Lung (tissue), 12 donors: ENCODE data around the gene WFS1. TPM values are rescaled to one million over a fixed set of nuclear protein-coding genes. Genes with fewer than 3 reads are reported as not detected.

ENCODE experiments used
- ATAC-seq: fragments of 200-7000 bp; cut with Tn5 transposase; one replicate; pipeline ENCODE4 v1.9.1; 2020; ENCODE audit warnings: moderate number of reproducible peaks; ENCODE audit not compliant: insufficient read depth, low FRiP score
- DNase-seq, 3 donors: peaks; one replicate each; pipeline ENCODE4 v3.0.0-alpha.2; 2013 to 2017
- H3K27ac ChIP-seq, 2 donors: one replicate each; pipeline ENCODE4 v1.5.1; 2013; ENCODE audit warnings: mild to moderate bottlenecking in 2 of 2, moderate library complexity in 2 of 2, control low read depth in 1 of 2, inconsistent platforms in 1 of 2, low read depth in 1 of 2, low read length in 1 of 2
- H3K27me3 ChIP-seq, 3 donors: one replicate each; pipeline ENCODE4 v1.5.1; 2013; ENCODE audit warnings: low read length in 2 of 3; ENCODE audit not compliant: control insufficient read depth in 3 of 3, insufficient read depth in 3 of 3
- H3K36me3 ChIP-seq, 4 donors: one replicate each; pipeline ENCODE4 v1.5.1; 2013; ENCODE audit warnings: low read length in 4 of 4, mild to moderate bottlenecking in 1 of 4, moderate library complexity in 1 of 4; ENCODE audit not compliant: control insufficient read depth in 4 of 4, insufficient read depth in 4 of 4
- H3K4me1 ChIP-seq, 5 donors: one replicate each; pipeline ENCODE4 v1.5.1; 2013; ENCODE audit warnings: low read length in 5 of 5, mild to moderate bottlenecking in 2 of 5, moderate library complexity in 1 of 5; ENCODE audit not compliant: control insufficient read depth in 5 of 5, insufficient read depth in 5 of 5
- H3K4me3 ChIP-seq: one replicate; pipeline ENCODE4 v1.5.1; 2013; ENCODE audit warnings: mild to moderate bottlenecking, control low read depth, moderate library complexity
- H3K9ac ChIP-seq, 2 donors: one replicate each; pipeline ENCODE4 v1.5.1; 2013; ENCODE audit warnings: low read length in 2 of 2, control low read depth in 1 of 2; ENCODE audit not compliant: insufficient read depth in 1 of 2
- H3K9me3 ChIP-seq, 4 donors: one replicate each; pipeline ENCODE4 v1.5.1; 2013; ENCODE audit warnings: low read length in 3 of 4, mild to moderate bottlenecking in 1 of 4, moderate library complexity in 1 of 4; ENCODE audit not compliant: control insufficient read depth in 4 of 4, insufficient read depth in 3 of 4
- WGBS, 2 donors: extraction: QIAGEN DNeasy Blood & Tissue Kit; methylation state at CpG; one replicate each; pipeline ENCODE4 v1.1.7; 2013; 5-methylcytosine and 5-hydroxymethylcytosine counted together
- polyA plus RNA-seq, 2 donors: library from polyadenylated mRNA; stranded (reverse); fragments of 200-250 nt; gene quantifications; one replicate each; pipeline ENCODE4 v1.2.1, GENCODE V29; 2013
- total RNA-seq, 2 donors: library from RNA; depleted of rRNA in 1 of 2; stranded (reverse); fragments of >200 nt in 1 of 2; gene quantifications; one replicate each; pipeline ENCODE4 v1.2.1, GENCODE V29; 2014 to 2021
- TF ChIP-seq, protein P1 (sequence below): IDR thresholded peaks from 2 replicates; pipeline ENCODE4 v1.5.1; 2012; ENCODE audit warnings: mild to moderate bottlenecking; ENCODE audit errors: control extremely low read depth, extremely low read depth
- donor health status: control.
- donor health status: control.
- donor health status: Bipolar disorder and iron deficiency.
- donor health status: healthy.
- donor health status: DM: yes; HTN: yes; CAD: no.

Gene WFS1
- total and polyA plus RNA-seq, 4 donors: 26.5 to 76.0 (median 30.2) TPM

DNA sequence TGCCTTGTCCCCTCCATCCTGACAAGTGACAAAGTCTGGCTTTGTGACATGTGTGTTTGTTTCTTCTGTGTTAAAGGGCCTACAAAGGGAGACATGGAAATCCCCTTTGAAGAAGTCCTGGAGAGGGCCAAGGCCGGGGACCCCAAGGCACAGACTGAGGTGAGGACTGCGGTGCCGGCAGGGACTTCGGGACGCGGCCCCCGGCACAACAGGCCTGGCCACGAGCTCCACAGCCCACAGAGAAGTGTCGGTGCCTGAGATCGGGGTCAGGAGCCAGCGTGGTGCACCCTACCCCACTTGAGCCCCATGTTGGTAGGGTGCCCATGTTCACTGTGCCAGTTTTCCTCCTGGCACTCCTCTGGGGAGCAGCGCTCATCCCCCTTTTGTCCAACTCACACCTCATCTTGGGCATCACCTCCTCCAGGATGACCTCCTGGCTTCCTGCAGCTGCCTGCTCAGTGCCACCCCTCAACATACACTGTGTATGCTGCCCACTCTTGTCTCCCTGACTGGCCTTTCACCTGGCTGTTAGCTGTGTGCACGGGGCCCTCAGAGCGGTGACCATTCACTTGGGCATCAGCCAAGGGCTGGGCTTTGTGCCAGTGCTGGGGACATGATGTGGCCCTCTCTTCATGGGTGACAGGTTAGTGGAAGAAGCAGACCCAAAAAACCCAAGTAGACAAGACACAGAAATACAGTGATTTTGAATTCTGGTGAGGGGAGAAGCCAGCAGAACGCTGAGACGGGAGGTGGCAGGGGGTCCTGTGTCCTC lies 17.6 kb downstream of the WFS1 start:
- TF ChIP-seq, protein P1, sequence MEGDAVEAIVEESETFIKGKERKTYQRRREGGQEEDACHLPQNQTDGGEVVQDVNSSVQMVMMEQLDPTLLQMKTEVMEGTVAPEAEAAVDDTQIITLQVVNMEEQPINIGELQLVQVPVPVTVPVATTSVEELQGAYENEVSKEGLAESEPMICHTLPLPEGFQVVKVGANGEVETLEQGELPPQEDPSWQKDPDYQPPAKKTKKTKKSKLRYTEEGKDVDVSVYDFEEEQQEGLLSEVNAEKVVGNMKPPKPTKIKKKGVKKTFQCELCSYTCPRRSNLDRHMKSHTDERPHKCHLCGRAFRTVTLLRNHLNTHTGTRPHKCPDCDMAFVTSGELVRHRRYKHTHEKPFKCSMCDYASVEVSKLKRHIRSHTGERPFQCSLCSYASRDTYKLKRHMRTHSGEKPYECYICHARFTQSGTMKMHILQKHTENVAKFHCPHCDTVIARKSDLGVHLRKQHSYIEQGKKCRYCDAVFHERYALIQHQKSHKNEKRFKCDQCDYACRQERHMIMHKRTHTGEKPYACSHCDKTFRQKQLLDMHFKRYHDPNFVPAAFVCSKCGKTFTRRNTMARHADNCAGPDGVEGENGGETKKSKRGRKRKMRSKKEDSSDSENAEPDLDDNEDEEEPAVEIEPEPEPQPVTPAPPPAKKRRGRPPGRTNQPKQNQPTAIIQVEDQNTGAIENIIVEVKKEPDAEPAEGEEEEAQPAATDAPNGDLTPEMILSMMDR: no peak
- H3K4me1 ChIP-seq: peaks cover under 1 to 11% (median 9%) of the 10 kb centered on the region in 5 donors
- H3K27me3 ChIP-seq: no peaks in the 10 kb centered on the region
- H3K36me3 ChIP-seq: peaks cover 0 to 43% (median 22%) of the 10 kb centered on the region in 4 donors
- H3K9ac ChIP-seq: no peak overlapping the region
- 95 to 96% methylated on average over 15 to 16 of the region's 16 CpGs for WGBS, 2 donors
- DNase-seq (no peak), ATAC-seq (no peak)
- H3K9me3 ChIP-seq: no peaks in the 10 kb centered on the region
- no peak overlapping the region for H3K4me3 ChIP-seq
- H3K27ac ChIP-seq: no peak overlapping the region

DNA sequence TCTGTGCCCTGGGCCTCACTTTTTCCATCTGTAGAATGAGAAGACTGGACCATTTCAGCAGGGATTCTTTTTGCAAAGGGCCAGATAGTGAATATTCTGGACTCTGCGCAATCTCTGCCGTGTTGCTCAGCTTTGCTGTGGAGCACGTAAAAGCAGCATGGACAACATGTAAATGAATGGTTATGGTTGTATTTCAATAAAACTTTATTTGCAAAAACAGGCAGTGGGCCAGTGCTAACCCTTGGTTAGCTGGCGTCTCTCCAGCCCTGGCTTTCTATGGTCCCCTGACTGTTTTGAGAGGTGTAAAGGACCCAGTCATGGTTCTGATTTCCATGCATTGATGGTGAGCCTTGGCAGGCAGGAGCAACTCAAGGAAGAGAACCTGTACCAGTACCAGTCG lies 18.7 kb downstream of the WFS1 start:
- Histone ChIP-seq H3K9ac (no peak overlapping the region), H3K4me1 (peaks cover 0 to 2% (median 0%) of the 10 kb centered on the region in 5 donors), H3K4me3 (no peak overlapping the region), H3K36me3 (peaks cover 0 to 49% (median 22%) of the 10 kb centered on the region in 4 donors), H3K27me3 (no peaks in the 10 kb centered on the region), H3K9me3 (no peaks in the 10 kb centered on the region), H3K27ac (no peak overlapping the region)
- ATAC-seq: no peak
- DNase-seq: no peak
- TF ChIP-seq, protein P1: no peak
- WGBS, 2 donors: 95 to 98% methylated on average over 5 of the region's 5 CpGs

DNA sequence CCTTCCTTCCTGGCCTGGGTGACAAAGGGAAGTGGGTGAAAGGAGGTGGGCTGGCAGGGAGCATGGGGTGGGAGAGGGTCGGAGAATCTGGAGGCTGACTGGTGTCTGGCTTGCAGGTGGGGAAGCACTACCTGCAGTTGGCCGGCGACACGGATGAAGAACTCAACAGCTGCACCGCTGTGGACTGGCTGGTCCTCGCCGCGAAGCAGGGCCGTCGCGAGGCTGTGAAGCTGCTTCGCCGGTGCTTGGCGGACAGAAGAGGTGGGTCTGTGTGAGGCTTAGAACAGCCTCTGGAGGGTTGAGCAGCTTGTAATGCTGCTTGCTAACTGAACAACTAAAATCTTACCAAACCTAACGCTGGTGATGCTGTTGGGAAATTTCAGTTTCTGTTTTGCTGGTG lies 19.2 kb downstream of the WFS1 start:
- Histone ChIP-seq H3K4me3 (no peak overlapping the region), H3K4me1 (no peaks in the 10 kb centered on the region), H3K9me3 (no peaks in the 10 kb centered on the region), H3K27me3 (no peaks in the 10 kb centered on the region), H3K9ac (no peak overlapping the region), H3K27ac (no peak overlapping the region), H3K36me3 (peaks cover 0 to 50% (median 19%) of the 10 kb centered on the region in 4 donors)
- TF ChIP-seq, protein P1: no peak
- no peak for ATAC-seq
- WGBS, 2 donors: 94 to 97% methylated on average over 15 of the region's 15 CpGs
- DNase-seq: no peak

DNA sequence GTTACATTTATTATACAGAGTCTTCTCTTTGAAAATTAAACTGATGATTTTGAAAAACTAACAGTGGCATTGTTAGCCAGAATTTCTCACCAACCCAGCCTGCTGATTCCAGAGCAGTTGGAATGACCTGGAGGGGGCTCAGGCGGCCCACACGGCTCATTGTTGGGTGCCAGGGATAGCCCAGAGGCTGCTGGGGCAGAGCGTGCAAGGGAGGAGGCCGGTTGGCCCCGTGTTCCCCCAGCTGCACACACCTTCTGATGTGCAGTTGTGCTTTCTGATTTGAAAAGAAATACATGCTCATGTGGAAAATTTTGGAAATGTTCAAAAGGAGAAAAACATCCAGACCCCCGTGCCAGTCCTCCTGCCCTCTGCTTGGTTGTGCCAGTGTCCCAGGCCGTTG lies 20.6 kb downstream of the WFS1 start:
- WGBS, 2 donors: 89 to 93% methylated on average over 7 of the region's 7 CpGs
- no peak overlapping the region for H3K9ac ChIP-seq
- H3K27ac ChIP-seq: no peak overlapping the region
- H3K4me1 ChIP-seq: no peaks in the 10 kb centered on the region
- DNase-seq (no peak), ATAC-seq (no peak)
- no peak overlapping the region for H3K4me3 ChIP-seq
- H3K27me3 ChIP-seq: no peaks in the 10 kb centered on the region
- TF ChIP-seq, protein P1: no peak
- H3K36me3 ChIP-seq: peaks cover 0 to 56% (median 23%) of the 10 kb centered on the region in 4 donors
- no peaks in the 10 kb centered on the region for H3K9me3 ChIP-seq
